WTC11 (cell line): Measurements from ENCODE around the gene GPR160. TPM values are rescaled to one million over a fixed set of nuclear protein-coding genes. Genes with fewer than 3 reads are reported as not detected.

Experiments
- ATAC-seq: fragments of 200-7000 bp; cut with Tn5 transposase; 2 replicates; pipeline ENCODE4 v1.10.0; 2021; ENCODE audit warnings: mild to moderate bottlenecking, moderate library complexity
- CTCF ChIA-PET: fragments of 300-600 bp; sonication (Branson Sonifier 250); formaldehyde crosslinking; loops from one replicate; lab custom pipeline; 2021; ENCODE audit warnings: antibody characterized with exemption; lab: Charles Lee
- POLR2A ChIA-PET: fragments of 350-600 bp; sonication (Branson Sonifier 250); formaldehyde crosslinking; loops from one replicate; lab custom pipeline; 2021; ENCODE audit warnings: antibody characterized with exemption; lab: Charles Lee
- DNase-seq: peaks from one replicate; pipeline ENCODE4 v3.0.0; 2021; ENCODE audit warnings: low spot score
- H3K27ac Mint-ChIP-seq: 2 replicates; pipeline ENCODE4 v1.8.0; 2021; ENCODE audit warnings: mixed read lengths
- H3K27me3 Mint-ChIP-seq: 2 replicates; pipeline ENCODE4 v1.8.0; 2021; ENCODE audit warnings: low read depth, mild to moderate bottlenecking, moderate library complexity, mixed read lengths
- H3K36me3 Mint-ChIP-seq: 2 replicates; pipeline ENCODE4 v1.8.0; 2021; ENCODE audit warnings: mixed read lengths
- H3K4me1 Mint-ChIP-seq: 2 replicates; pipeline ENCODE4 v1.8.0; 2022; ENCODE audit warnings: mixed read lengths
- H3K4me3 Mint-ChIP-seq: 2 replicates; pipeline ENCODE4 v1.8.0; 2021; ENCODE audit warnings: mild to moderate bottlenecking, moderate library complexity, mixed read lengths
- H3K9me3 Mint-ChIP-seq: 2 replicates; pipeline ENCODE4 v1.8.0; 2021; ENCODE audit warnings: mixed read lengths
- EMX1 ChIP-seq: fragments of 250-450 bp; sonication (Bioruptor Pico); IDR thresholded peaks from 2 replicates; pipeline ENCODE4 v1.8.0; 2021; ENCODE audit warnings: mild to moderate bottlenecking
- ESRRA ChIP-seq: sonication (generic); formaldehyde crosslinking; IDR thresholded peaks from 2 replicates; pipeline ENCODE4 v1.8.1; 2022; ENCODE audit warnings: mild to moderate bottlenecking, missing genetic modification reagents, borderline replicate concordance
- HMGA2 ChIP-seq: fragments of 250-450 bp; sonication (Bioruptor Pico); IDR thresholded peaks from 2 replicates; pipeline ENCODE4 v1.4.0; 2021; ENCODE audit warnings: mild to moderate bottlenecking, moderate library complexity
- NFATC4 ChIP-seq: fragments of 250-450 bp; sonication (Bioruptor Pico); IDR thresholded peaks from 2 replicates; pipeline ENCODE4 v1.9.0; 2021; ENCODE audit warnings: mild to moderate bottlenecking
- NFE2L1 ChIP-seq: sonication (generic); formaldehyde crosslinking; IDR thresholded peaks from 2 replicates; pipeline ENCODE4 v1.8.1; 2023; ENCODE audit warnings: missing genetic modification reagents
- SMAD3 ChIP-seq: sonication (generic); formaldehyde crosslinking; IDR thresholded peaks from 2 replicates; pipeline ENCODE4 v1.8.0; 2022; ENCODE audit warnings: missing genetic modification reagents, mild to moderate bottlenecking, borderline replicate concordance
- SP1 ChIP-seq: sonication (generic); formaldehyde crosslinking; conservative IDR thresholded peaks from 2 replicates; pipeline ENCODE4 v1.8.1; 2022; ENCODE audit warnings: missing genetic modification reagents
- TEAD4 ChIP-seq: sonication (generic); formaldehyde crosslinking; IDR thresholded peaks from 2 replicates; pipeline ENCODE4 v1.8.0; 2022; ENCODE audit warnings: mild to moderate bottlenecking, missing genetic modification reagents
- ZNF121 ChIP-seq: sonication (generic); formaldehyde crosslinking; IDR thresholded peaks from 2 replicates; pipeline ENCODE4 v1.8.0; 2023; ENCODE audit warnings: missing genetic modification reagents
- ZNF232 ChIP-seq: sonication (generic); formaldehyde crosslinking; IDR thresholded peaks from 2 replicates; pipeline ENCODE4 v1.8.0; 2022; ENCODE audit warnings: mild to moderate bottlenecking, missing genetic modification reagents
- ZNF263 ChIP-seq: sonication (generic); formaldehyde crosslinking; IDR thresholded peaks from 2 replicates; pipeline ENCODE4 v1.8.1; 2022; ENCODE audit warnings: low read depth, mild to moderate bottlenecking, moderate library complexity, missing genetic modification reagents
- total RNA-seq: library from RNA; stranded (reverse); gene quantifications from 3 replicates; pipeline ENCODE4 v1.2.3, GENCODE V29; 2021
- TF ChIP-seq, protein P1 (sequence below): sonication (generic); formaldehyde crosslinking; IDR thresholded peaks from 2 replicates; pipeline ENCODE4 v1.8.0; 2023; ENCODE audit warnings: missing genetic modification reagents
- TF ChIP-seq, protein P2 (sequence below): sonication (generic); formaldehyde crosslinking; IDR thresholded peaks from 2 replicates; pipeline ENCODE4 v1.8.0; 2022; ENCODE audit warnings: mild to moderate bottlenecking, missing genetic modification reagents
- TF ChIP-seq, protein P3 (sequence below): sonication (generic); formaldehyde crosslinking; IDR thresholded peaks from 2 replicates; pipeline ENCODE4 v1.8.1; 2023; ENCODE audit warnings: mild to moderate bottlenecking, missing genetic modification reagents, borderline replicate concordance
- TF ChIP-seq, protein P4 (sequence below): fragments of 250-450 bp; sonication (Bioruptor Pico); IDR thresholded peaks from 2 replicates; pipeline ENCODE4 v1.9.0; 2021; ENCODE audit warnings: mild to moderate bottlenecking
- TF ChIP-seq, protein P5 (sequence below): sonication (generic); formaldehyde crosslinking; IDR thresholded peaks from 2 replicates; pipeline ENCODE4 v1.8.0; 2022; ENCODE audit warnings: mild to moderate bottlenecking, missing genetic modification reagents
- TF ChIP-seq, protein P6 (sequence below): sonication (generic); formaldehyde crosslinking; IDR thresholded peaks from 2 replicates; pipeline ENCODE4 v1.8.1; 2023; ENCODE audit warnings: mild to moderate bottlenecking, missing genetic modification reagents, moderate library complexity
- TF ChIP-seq, protein P7 (sequence below): fragments of 250-450 bp; sonication (Bioruptor Pico); IDR thresholded peaks from 2 replicates; pipeline ENCODE4 v1.8.0; 2021; ENCODE audit warnings: mild to moderate bottlenecking
- TF ChIP-seq, protein P8 (sequence below): sonication (generic); formaldehyde crosslinking; IDR thresholded peaks from 2 replicates; pipeline ENCODE4 v1.8.0; 2023; ENCODE audit warnings: mild to moderate bottlenecking, missing genetic modification reagents
- TF ChIP-seq, protein P9 (sequence below): sonication (generic); formaldehyde crosslinking; IDR thresholded peaks from 2 replicates; pipeline ENCODE4 v1.8.1; 2023; ENCODE audit warnings: mild to moderate bottlenecking, missing genetic modification reagents, moderate library complexity

GPR160 gene
- total RNA-seq, 1 experiment from 2014 or later = 28.9 TPM

DNA sequence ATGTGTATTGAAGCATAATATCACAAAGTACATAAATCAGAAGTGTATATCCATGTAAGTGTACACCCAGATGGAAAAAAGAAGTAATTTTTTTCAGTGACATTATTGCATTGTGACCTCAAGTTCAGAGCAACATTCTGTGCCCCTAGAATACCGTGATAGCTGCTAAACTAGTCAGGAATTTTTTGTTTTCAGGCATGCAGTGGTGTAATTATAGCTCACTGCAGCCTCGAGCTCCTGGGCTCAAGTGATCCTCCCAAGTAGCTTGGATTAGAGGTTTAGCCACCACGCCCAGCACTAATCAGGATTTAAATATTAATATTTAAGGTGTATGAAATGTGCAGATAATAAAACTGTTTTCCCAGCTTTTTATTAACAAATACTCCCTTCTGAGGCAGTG lies 45.6 kb upstream of the GPR160 start:
- no peak for ATAC-seq
- Mint-ChIP-seq H3K36me3 (peaks cover 25% of the 10 kb centered on the region), H3K27ac (no peak overlapping the region), H3K27me3 (no peaks in the 10 kb centered on the region), H3K9me3 (no peaks in the 10 kb centered on the region), H3K4me1 (no peaks in the 10 kb centered on the region), H3K4me3 (no peak overlapping the region)
- ChIA-PET CTCF (no interaction called here), POLR2A (no interaction called here)
- TF ChIP-seq NFATC4 (CRISPR knock-in tag) (no peak), TEAD4 (CRISPR knock-in tag) (no peak), SMAD3 (no peak), ESRRA (CRISPR knock-in tag) (no peak)
- TF ChIP-seq, protein P1, sequence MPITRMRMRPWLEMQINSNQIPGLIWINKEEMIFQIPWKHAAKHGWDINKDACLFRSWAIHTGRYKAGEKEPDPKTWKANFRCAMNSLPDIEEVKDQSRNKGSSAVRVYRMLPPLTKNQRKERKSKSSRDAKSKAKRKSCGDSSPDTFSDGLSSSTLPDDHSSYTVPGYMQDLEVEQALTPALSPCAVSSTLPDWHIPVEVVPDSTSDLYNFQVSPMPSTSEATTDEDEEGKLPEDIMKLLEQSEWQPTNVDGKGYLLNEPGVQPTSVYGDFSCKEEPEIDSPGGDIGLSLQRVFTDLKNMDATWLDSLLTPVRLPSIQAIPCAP (CRISPR knock-in tag) = no peak
- TF ChIP-seq, protein P2, sequence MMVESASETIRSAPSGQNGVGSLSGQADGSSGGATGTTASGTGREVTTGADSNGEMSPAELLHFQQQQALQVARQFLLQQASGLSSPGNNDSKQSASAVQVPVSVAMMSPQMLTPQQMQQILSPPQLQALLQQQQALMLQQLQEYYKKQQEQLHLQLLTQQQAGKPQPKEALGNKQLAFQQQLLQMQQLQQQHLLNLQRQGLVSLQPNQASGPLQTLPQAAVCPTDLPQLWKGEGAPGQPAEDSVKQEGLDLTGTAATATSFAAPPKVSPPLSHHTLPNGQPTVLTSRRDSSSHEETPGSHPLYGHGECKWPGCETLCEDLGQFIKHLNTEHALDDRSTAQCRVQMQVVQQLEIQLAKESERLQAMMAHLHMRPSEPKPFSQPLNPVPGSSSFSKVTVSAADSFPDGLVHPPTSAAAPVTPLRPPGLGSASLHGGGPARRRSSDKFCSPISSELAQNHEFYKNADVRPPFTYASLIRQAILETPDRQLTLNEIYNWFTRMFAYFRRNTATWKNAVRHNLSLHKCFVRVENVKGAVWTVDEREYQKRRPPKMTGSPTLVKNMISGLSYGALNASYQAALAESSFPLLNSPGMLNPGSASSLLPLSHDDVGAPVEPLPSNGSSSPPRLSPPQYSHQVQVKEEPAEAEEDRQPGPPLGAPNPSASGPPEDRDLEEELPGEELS (CRISPR knock-in tag) = no peak
- no peak for DNase-seq

DNA sequence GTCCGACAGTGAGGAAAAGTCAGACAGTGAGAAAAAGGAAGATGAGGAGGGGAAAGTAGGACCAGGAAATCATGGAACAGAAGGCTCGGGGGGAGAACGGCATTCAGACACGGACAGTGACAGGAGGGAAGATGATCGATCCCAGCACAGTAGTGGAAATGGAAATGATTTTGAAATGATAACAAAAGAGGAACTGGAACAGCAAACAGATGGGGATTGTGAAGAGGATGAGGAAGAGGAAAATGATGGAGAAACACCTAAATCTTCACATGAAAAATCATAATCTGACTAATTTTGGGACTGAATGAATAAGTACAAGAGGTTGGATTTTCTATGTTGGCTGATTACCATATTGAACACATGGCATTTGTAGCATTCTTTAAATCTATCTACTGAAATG lies 45.0 kb upstream of the GPR160 start:
- CTCF ChIA-PET = no interaction called here
- H3K4me3 Mint-ChIP-seq = no peak overlapping the region
- TF ChIP-seq ZNF121 (no peak), HMGA2 (no peak), NFE2L1 (CRISPR knock-in tag) (no peak), SP1 (no peak)
- TF ChIP-seq, protein P3, sequence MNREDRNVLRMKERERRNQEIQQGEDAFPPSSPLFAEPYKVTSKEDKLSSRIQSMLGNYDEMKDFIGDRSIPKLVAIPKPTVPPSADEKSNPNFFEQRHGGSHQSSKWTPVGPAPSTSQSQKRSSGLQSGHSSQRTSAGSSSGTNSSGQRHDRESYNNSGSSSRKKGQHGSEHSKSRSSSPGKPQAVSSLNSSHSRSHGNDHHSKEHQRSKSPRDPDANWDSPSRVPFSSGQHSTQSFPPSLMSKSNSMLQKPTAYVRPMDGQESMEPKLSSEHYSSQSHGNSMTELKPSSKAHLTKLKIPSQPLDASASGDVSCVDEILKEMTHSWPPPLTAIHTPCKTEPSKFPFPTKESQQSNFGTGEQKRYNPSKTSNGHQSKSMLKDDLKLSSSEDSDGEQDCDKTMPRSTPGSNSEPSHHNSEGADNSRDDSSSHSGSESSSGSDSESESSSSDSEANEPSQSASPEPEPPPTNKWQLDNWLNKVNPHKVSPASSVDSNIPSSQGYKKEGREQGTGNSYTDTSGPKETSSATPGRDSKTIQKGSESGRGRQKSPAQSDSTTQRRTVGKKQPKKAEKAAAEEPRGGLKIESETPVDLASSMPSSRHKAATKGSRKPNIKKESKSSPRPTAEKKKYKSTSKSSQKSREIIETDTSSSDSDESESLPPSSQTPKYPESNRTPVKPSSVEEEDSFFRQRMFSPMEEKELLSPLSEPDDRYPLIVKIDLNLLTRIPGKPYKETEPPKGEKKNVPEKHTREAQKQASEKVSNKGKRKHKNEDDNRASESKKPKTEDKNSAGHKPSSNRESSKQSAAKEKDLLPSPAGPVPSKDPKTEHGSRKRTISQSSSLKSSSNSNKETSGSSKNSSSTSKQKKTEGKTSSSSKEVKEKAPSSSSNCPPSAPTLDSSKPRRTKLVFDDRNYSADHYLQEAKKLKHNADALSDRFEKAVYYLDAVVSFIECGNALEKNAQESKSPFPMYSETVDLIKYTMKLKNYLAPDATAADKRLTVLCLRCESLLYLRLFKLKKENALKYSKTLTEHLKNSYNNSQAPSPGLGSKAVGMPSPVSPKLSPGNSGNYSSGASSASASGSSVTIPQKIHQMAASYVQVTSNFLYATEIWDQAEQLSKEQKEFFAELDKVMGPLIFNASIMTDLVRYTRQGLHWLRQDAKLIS = no peak
- TF ChIP-seq, protein P4, sequence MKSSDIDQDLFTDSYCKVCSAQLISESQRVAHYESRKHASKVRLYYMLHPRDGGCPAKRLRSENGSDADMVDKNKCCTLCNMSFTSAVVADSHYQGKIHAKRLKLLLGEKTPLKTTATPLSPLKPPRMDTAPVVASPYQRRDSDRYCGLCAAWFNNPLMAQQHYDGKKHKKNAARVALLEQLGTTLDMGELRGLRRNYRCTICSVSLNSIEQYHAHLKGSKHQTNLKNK (CRISPR knock-in tag) = no peak
- TF ChIP-seq, protein P5, sequence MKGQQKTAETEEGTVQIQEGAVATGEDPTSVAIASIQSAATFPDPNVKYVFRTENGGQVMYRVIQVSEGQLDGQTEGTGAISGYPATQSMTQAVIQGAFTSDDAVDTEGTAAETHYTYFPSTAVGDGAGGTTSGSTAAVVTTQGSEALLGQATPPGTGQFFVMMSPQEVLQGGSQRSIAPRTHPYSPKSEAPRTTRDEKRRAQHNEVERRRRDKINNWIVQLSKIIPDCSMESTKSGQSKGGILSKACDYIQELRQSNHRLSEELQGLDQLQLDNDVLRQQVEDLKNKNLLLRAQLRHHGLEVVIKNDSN (CRISPR knock-in tag) = no peak
- TF ChIP-seq, all 79 proteins: peak for 0
- POLR2A ChIA-PET = no interaction called here
- Mint-ChIP-seq H3K36me3 (peaks cover 23% of the 10 kb centered on the region), H3K9me3 (no peaks in the 10 kb centered on the region), H3K27ac (no peak overlapping the region), H3K4me1 (no peaks in the 10 kb centered on the region), H3K27me3 (no peaks in the 10 kb centered on the region)
- no peak for DNase-seq
- ATAC-seq = no peak

DNA sequence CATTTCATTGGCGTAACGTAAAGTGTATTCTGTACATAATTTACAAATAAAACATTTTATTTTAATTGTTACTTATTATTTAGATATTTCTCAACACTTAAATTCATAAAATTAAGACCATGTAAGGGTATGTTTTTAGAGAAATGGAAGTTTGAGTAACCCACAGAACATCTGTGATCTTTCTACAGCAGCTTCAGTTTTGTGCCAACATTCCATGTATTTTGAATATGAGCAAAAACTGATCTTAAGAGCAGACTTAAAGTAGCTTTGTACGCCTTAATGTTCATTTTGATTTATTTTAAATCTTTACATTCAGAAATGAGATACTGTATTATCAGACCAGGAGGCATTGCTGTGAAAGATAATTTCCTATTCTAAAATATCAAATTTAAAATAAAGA lies 44.0 kb upstream of the GPR160 start:
- H3K27ac Mint-ChIP-seq = no peak overlapping the region
- POLR2A ChIA-PET = no interaction called here
- no peak overlapping the region for H3K4me3 Mint-ChIP-seq
- H3K27me3 Mint-ChIP-seq = no peaks in the 10 kb centered on the region
- H3K9me3 Mint-ChIP-seq = no peaks in the 10 kb centered on the region
- H3K36me3 Mint-ChIP-seq = peaks cover 19% of the 10 kb centered on the region
- CTCF ChIA-PET = no interaction called here
- ATAC-seq (no peak), DNase-seq (no peak)
- H3K4me1 Mint-ChIP-seq = no peaks in the 10 kb centered on the region
- no peak for TF ChIP-seq ESRRA (CRISPR knock-in tag)
- TF ChIP-seq EMX1 (CRISPR knock-in tag) = no peak
- TF ChIP-seq, protein P6, sequence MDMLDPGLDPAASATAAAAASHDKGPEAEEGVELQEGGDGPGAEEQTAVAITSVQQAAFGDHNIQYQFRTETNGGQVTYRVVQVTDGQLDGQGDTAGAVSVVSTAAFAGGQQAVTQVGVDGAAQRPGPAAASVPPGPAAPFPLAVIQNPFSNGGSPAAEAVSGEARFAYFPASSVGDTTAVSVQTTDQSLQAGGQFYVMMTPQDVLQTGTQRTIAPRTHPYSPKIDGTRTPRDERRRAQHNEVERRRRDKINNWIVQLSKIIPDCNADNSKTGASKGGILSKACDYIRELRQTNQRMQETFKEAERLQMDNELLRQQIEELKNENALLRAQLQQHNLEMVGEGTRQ (CRISPR knock-in tag) = no peak
- TF ChIP-seq NFE2L1 (CRISPR knock-in tag) = no peak
- TF ChIP-seq ZNF263 (CRISPR knock-in tag) = no peak
- TF ChIP-seq, protein P7, sequence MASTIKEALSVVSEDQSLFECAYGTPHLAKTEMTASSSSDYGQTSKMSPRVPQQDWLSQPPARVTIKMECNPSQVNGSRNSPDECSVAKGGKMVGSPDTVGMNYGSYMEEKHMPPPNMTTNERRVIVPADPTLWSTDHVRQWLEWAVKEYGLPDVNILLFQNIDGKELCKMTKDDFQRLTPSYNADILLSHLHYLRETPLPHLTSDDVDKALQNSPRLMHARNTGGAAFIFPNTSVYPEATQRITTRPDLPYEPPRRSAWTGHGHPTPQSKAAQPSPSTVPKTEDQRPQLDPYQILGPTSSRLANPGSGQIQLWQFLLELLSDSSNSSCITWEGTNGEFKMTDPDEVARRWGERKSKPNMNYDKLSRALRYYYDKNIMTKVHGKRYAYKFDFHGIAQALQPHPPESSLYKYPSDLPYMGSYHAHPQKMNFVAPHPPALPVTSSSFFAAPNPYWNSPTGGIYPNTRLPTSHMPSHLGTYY (CRISPR knock-in tag) = no peak
- TF ChIP-seq ZNF232 (CRISPR knock-in tag) = no peak
- TF ChIP-seq, protein P8, sequence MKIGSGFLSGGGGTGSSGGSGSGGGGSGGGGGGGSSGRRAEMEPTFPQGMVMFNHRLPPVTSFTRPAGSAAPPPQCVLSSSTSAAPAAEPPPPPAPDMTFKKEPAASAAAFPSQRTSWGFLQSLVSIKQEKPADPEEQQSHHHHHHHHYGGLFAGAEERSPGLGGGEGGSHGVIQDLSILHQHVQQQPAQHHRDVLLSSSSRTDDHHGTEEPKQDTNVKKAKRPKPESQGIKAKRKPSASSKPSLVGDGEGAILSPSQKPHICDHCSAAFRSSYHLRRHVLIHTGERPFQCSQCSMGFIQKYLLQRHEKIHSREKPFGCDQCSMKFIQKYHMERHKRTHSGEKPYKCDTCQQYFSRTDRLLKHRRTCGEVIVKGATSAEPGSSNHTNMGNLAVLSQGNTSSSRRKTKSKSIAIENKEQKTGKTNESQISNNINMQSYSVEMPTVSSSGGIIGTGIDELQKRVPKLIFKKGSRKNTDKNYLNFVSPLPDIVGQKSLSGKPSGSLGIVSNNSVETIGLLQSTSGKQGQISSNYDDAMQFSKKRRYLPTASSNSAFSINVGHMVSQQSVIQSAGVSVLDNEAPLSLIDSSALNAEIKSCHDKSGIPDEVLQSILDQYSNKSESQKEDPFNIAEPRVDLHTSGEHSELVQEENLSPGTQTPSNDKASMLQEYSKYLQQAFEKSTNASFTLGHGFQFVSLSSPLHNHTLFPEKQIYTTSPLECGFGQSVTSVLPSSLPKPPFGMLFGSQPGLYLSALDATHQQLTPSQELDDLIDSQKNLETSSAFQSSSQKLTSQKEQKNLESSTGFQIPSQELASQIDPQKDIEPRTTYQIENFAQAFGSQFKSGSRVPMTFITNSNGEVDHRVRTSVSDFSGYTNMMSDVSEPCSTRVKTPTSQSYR (CRISPR knock-in tag) = no peak
- TF ChIP-seq, protein P9, sequence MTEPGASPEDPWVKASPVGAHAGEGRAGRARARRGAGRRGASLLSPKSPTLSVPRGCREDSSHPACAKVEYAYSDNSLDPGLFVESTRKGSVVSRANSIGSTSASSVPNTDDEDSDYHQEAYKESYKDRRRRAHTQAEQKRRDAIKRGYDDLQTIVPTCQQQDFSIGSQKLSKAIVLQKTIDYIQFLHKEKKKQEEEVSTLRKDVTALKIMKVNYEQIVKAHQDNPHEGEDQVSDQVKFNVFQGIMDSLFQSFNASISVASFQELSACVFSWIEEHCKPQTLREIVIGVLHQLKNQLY = no peak
